HG03575 (cell line): ENCODE data around the gene PHLPP2.

Source experiments
- ATAC-seq: cut with Tn5 transposase; IDR thresholded peaks from one replicate; pipeline ENCODE4 v1.9.1; 2021; ENCODE audit not compliant: unreplicated experiment, insufficient number of reproducible peaks, low FRiP score; ENCODE audit errors: extremely low read depth

The PHLPP2 gene

GRCh38 chr16:71673582-71673973, 50.9 kb downstream of the PHLPP2 start:
- no peak for ATAC-seq

DNA sequence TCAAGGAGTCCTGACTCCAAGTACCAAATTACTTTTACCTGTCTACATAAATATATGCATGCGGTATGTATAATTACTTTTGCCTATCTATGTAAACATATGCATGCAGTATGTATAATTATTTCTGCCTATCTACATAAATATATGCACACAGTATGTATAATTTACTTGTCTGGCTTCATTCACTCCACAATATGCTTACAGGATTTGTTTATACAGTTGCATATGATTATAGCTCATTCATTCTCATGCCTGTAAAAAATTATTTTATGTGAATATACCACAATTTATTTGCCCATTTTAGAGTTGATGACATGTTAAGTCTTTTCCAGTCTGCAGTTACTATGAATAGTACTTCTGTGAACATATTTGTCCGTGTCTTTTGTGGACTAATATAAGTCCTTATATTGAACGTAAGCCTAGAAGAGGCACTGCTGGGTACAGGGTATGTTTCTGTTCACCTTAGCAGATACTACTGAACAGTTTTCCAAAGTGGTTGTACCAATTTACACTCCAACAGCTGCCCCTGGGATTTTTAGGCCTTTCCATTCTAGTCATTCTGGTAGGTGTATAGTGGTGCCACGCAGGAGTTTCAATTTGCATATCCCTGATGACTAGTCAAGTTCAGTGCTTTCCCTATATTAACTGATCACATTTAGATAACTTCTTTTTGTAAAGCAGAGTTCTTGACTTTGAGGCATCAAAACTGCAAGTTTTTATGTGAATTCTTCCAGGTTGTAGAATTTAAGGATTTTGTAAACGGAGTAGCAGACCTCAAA, 51.5 kb downstream of the PHLPP2 start:
- no peak for ATAC-seq

- no peak for ATAC-seq
These were observed 52.4 kb downstream of the PHLPP2 start for GRCh38 chr16:71672125-71672524.

GRCh38 chr16:71671165-71671564, 53.3 kb downstream of the PHLPP2 start:
- ATAC-seq: no peak

DNA sequence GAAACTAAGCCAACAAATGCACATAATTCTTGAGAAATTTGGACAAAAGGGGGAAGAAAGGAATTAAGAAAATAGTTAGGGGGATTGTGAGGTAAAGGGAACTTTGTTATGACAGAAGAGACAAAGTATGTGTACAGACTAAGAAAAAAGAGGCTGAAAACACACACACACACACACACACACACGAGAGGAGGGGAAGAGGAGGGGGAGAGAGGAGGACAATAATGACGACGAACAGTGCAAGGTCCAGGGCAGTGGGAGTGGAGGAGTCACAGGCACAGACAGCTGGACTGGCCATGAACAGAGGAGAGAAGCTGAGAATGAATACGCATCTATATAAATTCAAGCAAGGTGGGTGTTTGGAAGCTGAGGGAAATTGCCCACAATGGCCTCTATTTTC, 54.0 kb downstream of the PHLPP2 start:
- ATAC-seq: no peak

DNA sequence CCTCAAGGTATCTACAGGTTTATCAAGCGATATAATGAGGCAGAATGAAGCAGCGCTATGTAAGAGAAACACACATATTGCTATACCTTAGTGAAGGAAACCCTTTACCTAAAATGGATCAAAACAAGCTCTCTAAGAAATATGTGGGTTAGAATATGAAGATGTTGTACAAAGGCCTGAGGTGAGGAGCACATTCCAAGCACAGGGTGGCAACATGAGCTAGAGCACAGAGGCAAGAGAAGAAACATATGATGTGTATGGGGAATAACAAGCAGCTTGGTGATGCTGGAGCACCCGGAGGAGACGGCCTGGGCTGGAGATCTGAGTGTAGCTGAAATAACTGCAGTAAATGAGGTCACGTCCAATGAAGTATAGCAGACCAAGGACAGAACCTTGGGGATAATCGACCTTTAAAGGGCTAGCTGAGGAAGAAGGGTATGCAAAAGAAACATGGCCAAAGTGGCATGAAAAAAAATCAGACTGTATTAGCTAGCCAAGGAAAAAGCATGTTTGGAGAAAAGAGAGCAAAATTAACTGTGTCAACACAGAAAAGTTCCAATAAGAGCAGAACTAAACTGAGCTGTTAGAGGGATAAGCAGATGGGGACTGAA, 54.5 kb downstream of the PHLPP2 start:
- ATAC-seq: no peak

GRCh38 chr16:71666928-71667707, 57.4 kb downstream of the PHLPP2 start:
- ATAC-seq: no peak

DNA sequence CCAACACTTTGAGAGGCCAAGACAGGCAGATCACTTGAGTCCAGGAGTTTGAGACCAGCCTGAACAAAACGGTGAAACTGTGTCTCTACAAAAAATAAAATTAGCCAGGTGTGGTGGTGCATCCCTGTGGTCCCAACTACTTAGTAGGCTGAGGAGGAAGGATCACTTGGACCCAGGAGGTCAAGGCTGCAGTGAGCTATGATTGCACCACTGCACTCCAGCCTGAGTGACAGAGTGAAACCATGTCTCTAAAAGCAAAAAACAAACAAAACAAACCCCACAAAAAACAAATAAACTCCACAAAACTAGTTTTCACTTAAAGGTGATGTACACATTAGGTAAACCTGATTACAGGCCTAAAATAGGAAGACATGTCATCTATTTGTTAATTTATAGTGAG, 58.2 kb downstream of the PHLPP2 start:
- no peak for ATAC-seq

DNA sequence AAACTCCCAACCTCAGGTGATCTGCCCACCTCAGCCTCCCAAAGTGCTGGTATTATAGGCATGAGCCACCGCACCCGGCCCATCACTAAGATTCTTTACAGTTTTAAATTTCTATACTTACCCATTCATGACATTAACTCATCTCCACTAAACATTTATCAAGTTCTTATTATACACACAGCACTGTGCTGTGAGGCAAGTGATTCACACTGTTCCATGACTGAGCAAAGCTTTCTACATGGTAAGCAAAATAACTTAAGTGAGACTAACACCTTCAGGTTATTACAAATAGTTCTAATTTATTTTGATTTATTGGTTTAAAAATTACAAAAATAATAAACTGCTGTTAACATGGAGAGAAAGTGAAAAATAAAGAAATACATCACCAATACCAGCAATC, 65.0 kb downstream of the PHLPP2 start:
- no peak for ATAC-seq

- no peak for ATAC-seq
These were observed 65.7 kb downstream of the PHLPP2 start for GRCh38 chr16:71658771-71659170.

- ATAC-seq: no peak
These were observed 74.8 kb downstream of the PHLPP2 start for GRCh38 chr16:71649704-71650103.

DNA sequence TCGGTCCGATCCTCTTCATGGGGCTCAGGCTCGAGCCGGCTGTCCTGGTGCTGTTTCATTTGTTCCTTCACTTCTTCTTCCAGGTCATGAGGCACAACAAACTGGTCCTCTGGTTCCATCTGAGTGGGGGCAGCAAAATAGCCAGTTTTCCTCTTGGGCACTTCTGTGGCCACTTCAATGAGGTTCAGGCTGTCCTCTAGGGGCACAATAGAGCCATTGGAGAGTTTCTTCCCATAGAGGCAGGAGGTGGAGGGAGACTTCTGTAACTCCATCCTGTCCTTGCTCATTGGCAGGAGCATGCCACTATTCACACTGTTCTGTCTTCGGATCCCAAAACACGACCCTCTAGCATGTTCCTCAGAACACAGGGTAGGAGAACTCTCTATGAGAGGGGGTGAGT, 75.6 kb downstream of the PHLPP2 start:
- ATAC-seq: no peak

DNA sequence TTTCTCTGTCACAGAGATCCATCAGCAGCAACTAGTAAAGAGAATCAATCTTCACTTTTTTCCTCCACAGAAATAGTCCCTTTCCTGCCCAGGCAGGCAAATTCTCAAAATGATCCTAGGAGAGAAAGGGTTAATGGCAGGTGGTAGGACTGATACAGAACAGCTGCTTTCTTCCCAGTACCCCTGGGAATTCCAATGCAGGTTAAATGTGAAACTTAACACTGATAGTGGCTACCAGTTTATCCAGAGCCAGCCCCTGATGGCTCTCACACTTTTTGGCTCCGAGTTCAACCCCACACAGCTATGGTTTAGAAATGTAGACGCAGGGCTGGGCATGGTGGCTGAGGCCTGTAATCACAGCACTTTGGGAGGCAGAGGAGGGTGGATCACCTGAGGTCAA, 76.3 kb downstream of the PHLPP2 start:
- ATAC-seq: no peak

DNA sequence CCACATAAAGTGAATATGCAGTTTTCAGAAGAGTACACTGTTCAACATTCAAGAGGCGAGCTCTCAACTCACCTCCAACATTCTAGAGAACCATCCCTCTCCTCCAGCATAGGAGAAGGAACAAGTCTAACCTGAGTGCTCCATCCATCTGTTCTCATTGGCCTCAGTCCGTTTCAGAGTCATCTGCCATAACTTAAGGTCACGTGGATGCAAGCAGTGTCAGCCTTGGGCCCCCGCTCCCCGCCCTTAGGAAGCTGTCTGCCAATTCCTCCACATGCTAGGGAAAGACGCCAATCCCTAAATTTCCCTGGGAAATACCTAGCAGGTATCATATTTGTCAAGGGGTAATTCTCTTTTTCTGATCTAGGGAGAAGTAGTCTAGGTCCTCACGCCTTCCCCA, 77.1 kb downstream of the PHLPP2 start:
- no peak for ATAC-seq

- ATAC-seq: no peak
These were observed 79.1 kb downstream of the PHLPP2 start for GRCh38 chr16:71645450-71645849.

DNA sequence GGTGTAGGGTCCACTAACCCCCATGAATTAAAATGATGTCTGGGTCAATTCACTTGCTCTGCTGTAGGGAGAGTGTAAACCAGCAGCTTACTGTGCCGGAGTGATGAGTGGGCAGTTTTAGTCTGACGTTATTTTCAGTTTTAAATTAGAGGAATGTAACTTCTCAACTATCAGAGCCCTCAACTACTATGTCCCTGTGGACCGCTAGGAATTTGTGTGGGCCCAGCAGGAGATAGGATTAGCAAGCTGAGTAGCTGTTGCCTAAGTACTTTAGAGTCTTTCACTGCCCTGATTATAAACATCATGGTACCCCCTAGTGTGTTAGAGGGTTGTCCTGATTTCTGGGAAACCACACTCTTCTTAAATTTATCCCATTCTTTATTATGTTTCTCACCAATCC, 87.1 kb downstream of the PHLPP2 start:
- no peak for ATAC-seq

- no peak for ATAC-seq
These were observed 88.9 kb downstream of the PHLPP2 start for GRCh38 chr16:71635632-71636031.

DNA sequence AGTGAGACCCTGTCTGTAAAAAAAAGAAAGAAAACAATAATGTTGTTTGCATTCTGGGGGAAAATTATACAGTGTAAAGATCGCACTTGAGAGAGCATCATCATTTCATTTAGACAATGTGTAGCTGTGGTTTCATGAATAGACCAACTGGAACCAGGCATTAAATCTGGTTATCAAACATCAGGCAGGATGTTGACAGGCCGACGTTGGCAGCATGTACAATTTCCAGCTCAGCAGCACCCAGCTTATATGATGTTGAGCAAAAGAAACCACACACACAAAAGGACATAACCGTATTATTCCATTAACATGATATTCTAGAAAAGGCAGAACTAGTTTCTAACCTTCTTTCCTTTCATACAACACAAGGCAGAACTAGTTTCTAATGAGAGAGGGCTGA, 92.7 kb downstream of the PHLPP2 start:
- ATAC-seq: no peak

GRCh38 chr16:71630808-71631207, 93.7 kb downstream of the PHLPP2 start:
- no peak for ATAC-seq
